H9 (cell line): Measurements from ENCODE around the gene SH3TC1. TPM values are rescaled to one million over a fixed set of nuclear protein-coding genes. Genes with fewer than 3 reads are reported as not detected.

Experiments
- DNase-seq: peaks from one replicate; pipeline ENCODE4 v3.0.0-alpha.2; 2017
- H2AFZ ChIP-seq: one replicate; pipeline ENCODE4 v1.6.1; 2013; ENCODE audit warnings: mild to moderate bottlenecking, low read length, control low read depth, moderate library complexity
- H2AK5ac ChIP-seq: 2 replicates; pipeline ENCODE4 v1.6.1; 2013; ENCODE audit warnings: low read length, control low read depth, mixed read lengths; ENCODE audit not compliant: insufficient read length
- H2BK120ac ChIP-seq: one replicate; pipeline ENCODE4 v1.6.1; 2013; ENCODE audit warnings: low read depth, mild to moderate bottlenecking, low read length, control low read depth, inconsistent platforms; ENCODE audit not compliant: poor library complexity, severe bottlenecking
- H2BK12ac ChIP-seq: 2 replicates; pipeline ENCODE4 v1.6.1; 2013; ENCODE audit warnings: low read length, control low read depth, mixed read lengths, low read depth; ENCODE audit not compliant: insufficient read length
- H2BK15ac ChIP-seq: 2 replicates; pipeline ENCODE4 v1.6.1; 2013; ENCODE audit warnings: low read depth, low read length, control low read depth
- H2BK20ac ChIP-seq: one replicate; pipeline ENCODE4 v1.6.1; 2013; ENCODE audit warnings: low read depth, mild to moderate bottlenecking, low read length, control low read depth, inconsistent platforms; ENCODE audit not compliant: poor library complexity, severe bottlenecking
- H2BK5ac ChIP-seq: 2 replicates; pipeline ENCODE4 v1.6.1; 2013; ENCODE audit warnings: low read length, control low read depth, mixed read lengths; ENCODE audit not compliant: insufficient read length
- H3K14ac ChIP-seq: 2 replicates; pipeline ENCODE4 v1.6.1; 2013; ENCODE audit warnings: low read length, control low read depth; ENCODE audit not compliant: insufficient read depth
- H3K18ac ChIP-seq: 2 replicates; pipeline ENCODE4 v1.6.1; 2013; ENCODE audit warnings: low read depth, mild to moderate bottlenecking, mixed read lengths, low read length, control low read depth; ENCODE audit not compliant: insufficient read length
- H3K23ac ChIP-seq: 2 replicates; pipeline ENCODE4 v1.6.1; 2013; ENCODE audit warnings: low read length, control low read depth, mixed read lengths, low read depth; ENCODE audit not compliant: insufficient read length
- H3K23me2 ChIP-seq: 2 replicates; pipeline ENCODE4 v1.6.1; 2013; ENCODE audit warnings: low read depth, mild to moderate bottlenecking, mixed read lengths, low read length, control low read depth; ENCODE audit not compliant: insufficient read length, poor library complexity, severe bottlenecking
- H3K27ac ChIP-seq: 2 replicates; pipeline ENCODE4 v1.5.1; 2013; ENCODE audit warnings: low read length, control low read depth, mixed read lengths, low read depth; ENCODE audit not compliant: insufficient read length
- H3K27me3 ChIP-seq: 2 replicates; pipeline ENCODE4 v1.6.1; 2013; ENCODE audit warnings: low read length, control low read depth, inconsistent platforms; ENCODE audit not compliant: insufficient read depth
- H3K4ac ChIP-seq: 2 replicates; pipeline ENCODE4 v1.6.1; 2013; ENCODE audit warnings: low read depth, mild to moderate bottlenecking, control low read depth, inconsistent platforms, low read length, moderate library complexity
- H3K4me1 ChIP-seq: 2 replicates; pipeline ENCODE4 v1.6.1; 2013; ENCODE audit warnings: low read length, control low read depth, inconsistent platforms; ENCODE audit not compliant: insufficient read depth
- H3K4me2 ChIP-seq: 2 replicates; pipeline ENCODE4 v1.6.1; 2013; ENCODE audit warnings: low read length, control low read depth, mixed read lengths; ENCODE audit not compliant: insufficient read length, insufficient read depth
- H3K56ac ChIP-seq: 2 replicates; pipeline ENCODE4 v1.6.1; 2013; ENCODE audit warnings: low read depth, mild to moderate bottlenecking, mixed read lengths, low read length, control low read depth; ENCODE audit not compliant: insufficient read length
- H3K79me1 ChIP-seq: 2 replicates; pipeline ENCODE4 v1.6.1; 2013; ENCODE audit warnings: low read depth, mild to moderate bottlenecking, moderate library complexity, low read length, control low read depth, inconsistent platforms; ENCODE audit not compliant: insufficient read depth, poor library complexity, severe bottlenecking
- H3K79me2 ChIP-seq: 2 replicates; pipeline ENCODE4 v1.6.1; 2013; ENCODE audit warnings: low read length, control low read depth, inconsistent platforms; ENCODE audit not compliant: insufficient read depth
- H3K9ac ChIP-seq: 2 replicates; pipeline ENCODE4 v1.6.1; 2013; ENCODE audit warnings: low read length, control low read depth, mixed read lengths; ENCODE audit not compliant: insufficient read length; ENCODE audit errors: extremely low read depth
- H3K9me3 ChIP-seq: one replicate; pipeline ENCODE4 v1.6.1; 2013; ENCODE audit warnings: low read depth, low read length, inconsistent platforms; ENCODE audit not compliant: control insufficient read depth
- H3T11ph ChIP-seq: one replicate; pipeline ENCODE4 v1.6.1; 2013; ENCODE audit warnings: mild to moderate bottlenecking, low read length, control low read depth, inconsistent platforms
- H4K20me1 ChIP-seq: one replicate; pipeline ENCODE4 v1.6.1; 2013; ENCODE audit not compliant: control insufficient read depth, insufficient read length, insufficient read depth
- H4K5ac ChIP-seq: 2 replicates; pipeline ENCODE4 v1.6.1; 2013; ENCODE audit warnings: low read depth, mild to moderate bottlenecking, mixed read lengths, low read length, control low read depth; ENCODE audit not compliant: insufficient read length
- H4K8ac ChIP-seq: replicated peaks from 2 replicates; pipeline ENCODE4 v1.6.1; 2013; ENCODE audit warnings: low read length, control low read depth, mixed read lengths, low read depth; ENCODE audit not compliant: insufficient read length
- H4K91ac ChIP-seq: 2 replicates; pipeline ENCODE4 v1.6.1; 2013; ENCODE audit warnings: low read depth, mild to moderate bottlenecking, moderate library complexity, mixed read lengths, low read length, control low read depth; ENCODE audit not compliant: insufficient read length
- H3K27ac Mint-ChIP-seq, 3 experiments: 2 replicates in 2 of 3; 3 replicates in 1 of 3; pipeline ENCODE4 v1.8.0; 2020 to 2021; ENCODE audit warnings: mixed read lengths in 3 of 3, mild to moderate bottlenecking in 1 of 3, moderate library complexity in 1 of 3
- H3K27me3 Mint-ChIP-seq: 2 replicates; pipeline ENCODE4 v1.8.0; 2021; ENCODE audit warnings: low read depth, mild to moderate bottlenecking, moderate library complexity, mixed read lengths
- H3K36me3 Mint-ChIP-seq, 3 experiments: 2 replicates in 2 of 3; 3 replicates in 1 of 3; pipeline ENCODE4 v1.8.0; 2020 to 2021; ENCODE audit warnings: low read depth in 3 of 3, mixed read lengths in 3 of 3; ENCODE audit not compliant: insufficient read depth in 1 of 3
- H3K4me1 Mint-ChIP-seq, 2 experiments: 2 replicates each; pipeline ENCODE4 v1.8.0; 2020; ENCODE audit warnings: mixed read lengths in 2 of 2
- H3K4me3 Mint-ChIP-seq, 2 experiments: 2 replicates in 1 of 2; 3 replicates in 1 of 2; pipeline ENCODE4 v1.8.0; 2020 to 2021; ENCODE audit warnings: mild to moderate bottlenecking in 2 of 2, mixed read lengths in 2 of 2, moderate library complexity in 1 of 2
- H3K9me3 Mint-ChIP-seq, 2 experiments: 2 replicates in 1 of 2; 3 replicates in 1 of 2; pipeline ENCODE4 v1.8.0; 2020; ENCODE audit warnings: mild to moderate bottlenecking in 2 of 2, mixed read lengths in 2 of 2, moderate library complexity in 1 of 2
- WGBS: extraction: QIAGEN DNeasy Blood & Tissue Kit; methylation state at CpG from one replicate; pipeline ENCODE4 v1.1.7; 2013; ENCODE audit warnings: missing lambda C conversion rate, low lambda C conversion rate, mixed read lengths; ENCODE audit not compliant: insufficient read length; ENCODE audit errors: extremely low coverage; 5-methylcytosine and 5-hydroxymethylcytosine counted together
- total RNA-seq: library from RNA; stranded (reverse); gene quantifications from 2 replicates; pipeline ENCODE4 v1.2.1, GENCODE V29; 2021
- TF ChIP-seq, protein P1 (sequence below): fragments of 200-600 bp; sonication (generic); conservative IDR thresholded peaks from 3 replicates; pipeline ENCODE4 v1.8.0; 2021; ENCODE audit warnings: antibody characterized with exemption, mild to moderate bottlenecking

Gene SH3TC1
- total RNA-seq, 1 experiment from 2014 or later: 0.74 TPM

GRCh38 chr4:8260656-8261111, 61.6 kb downstream of the SH3TC1 start:
- Histone ChIP-seq H3K18ac (no peak overlapping the region), H2AFZ (no peak overlapping the region), H3K79me2 (no peaks in the 10 kb centered on the region), H3K4me2 (no peak overlapping the region), H2BK12ac (no peak overlapping the region), H4K5ac (no peak overlapping the region), H3K4ac (no peak overlapping the region), H4K91ac (no peak overlapping the region), H3K27me3 (no peaks in the 10 kb centered on the region), H3K9me3 (no peaks in the 10 kb centered on the region), H3K23me2 (no peaks in the 10 kb centered on the region), H2BK120ac (no peak overlapping the region), H3K14ac (no peak overlapping the region), H3K56ac (no peak overlapping the region), H3K4me1 (no peaks in the 10 kb centered on the region), H4K20me1 (no peaks in the 10 kb centered on the region), H3K9ac (no peak overlapping the region), H3K79me1 (no peaks in the 10 kb centered on the region), H2AK5ac (no peak overlapping the region), H3K23ac (no peak overlapping the region), H4K8ac (no peak overlapping the region), H3K27ac (no peak overlapping the region), H3T11ph (no peak overlapping the region), H2BK20ac (no peak overlapping the region), H2BK5ac (no peak overlapping the region), H2BK15ac (no peak overlapping the region)
- Mint-ChIP-seq H3K36me3 (no peaks in the 10 kb centered on the region), H3K27ac (no peak overlapping the region; a peak in 1 of 7 replicates), H3K9me3 (no peaks in the 10 kb centered on the region; a peak in 1 of 5 replicates), H3K4me3 (no peak overlapping the region), H3K27me3 (peaks cover 5% of the 10 kb centered on the region), H3K4me1 (peaks cover 0 to 11% of the 10 kb centered on the region in 2 experiments; a peak in 2 of 4 replicates)
- TF ChIP-seq, protein P1, sequence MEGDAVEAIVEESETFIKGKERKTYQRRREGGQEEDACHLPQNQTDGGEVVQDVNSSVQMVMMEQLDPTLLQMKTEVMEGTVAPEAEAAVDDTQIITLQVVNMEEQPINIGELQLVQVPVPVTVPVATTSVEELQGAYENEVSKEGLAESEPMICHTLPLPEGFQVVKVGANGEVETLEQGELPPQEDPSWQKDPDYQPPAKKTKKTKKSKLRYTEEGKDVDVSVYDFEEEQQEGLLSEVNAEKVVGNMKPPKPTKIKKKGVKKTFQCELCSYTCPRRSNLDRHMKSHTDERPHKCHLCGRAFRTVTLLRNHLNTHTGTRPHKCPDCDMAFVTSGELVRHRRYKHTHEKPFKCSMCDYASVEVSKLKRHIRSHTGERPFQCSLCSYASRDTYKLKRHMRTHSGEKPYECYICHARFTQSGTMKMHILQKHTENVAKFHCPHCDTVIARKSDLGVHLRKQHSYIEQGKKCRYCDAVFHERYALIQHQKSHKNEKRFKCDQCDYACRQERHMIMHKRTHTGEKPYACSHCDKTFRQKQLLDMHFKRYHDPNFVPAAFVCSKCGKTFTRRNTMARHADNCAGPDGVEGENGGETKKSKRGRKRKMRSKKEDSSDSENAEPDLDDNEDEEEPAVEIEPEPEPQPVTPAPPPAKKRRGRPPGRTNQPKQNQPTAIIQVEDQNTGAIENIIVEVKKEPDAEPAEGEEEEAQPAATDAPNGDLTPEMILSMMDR: no peak
- WGBS: no CpG with 5 or more reads among the region's 13 CpGs
- no peak for DNase-seq
